HEK293T (cell line): ENCODE measurements around the gene ZBTB2.

ENCODE experiments used
- ARNT ChIP-seq: fragments of 450-650 bp; IDR thresholded peaks from 2 replicates; pipeline ENCODE4 v1.6.1; 2017; ENCODE audit warnings: mild to moderate bottlenecking
- BHLHE40 ChIP-seq: fragments of 450-650 bp; IDR thresholded peaks from 2 replicates; pipeline ENCODE4 v1.6.1; 2016; ENCODE audit warnings: mild to moderate bottlenecking, moderate library complexity, borderline replicate concordance
- FOXA1 ChIP-seq: fragments of 450-650 bp; IDR thresholded peaks from 2 replicates; pipeline ENCODE4 v1.6.1; 2016; ENCODE audit warnings: mild to moderate bottlenecking
- FOXM1 ChIP-seq: fragments of 450-650 bp; IDR thresholded peaks from 2 replicates; pipeline ENCODE4 v1.6.1; 2017; ENCODE audit warnings: mild to moderate bottlenecking, borderline replicate concordance
- HDGF ChIP-seq: fragments of 450-650 bp; IDR thresholded peaks from 2 replicates; pipeline ENCODE4 v1.6.1; 2017; ENCODE audit warnings: antibody characterized with exemption, borderline replicate concordance
- L3MBTL2 ChIP-seq: fragments of 450-650 bp; conservative IDR thresholded peaks from 2 replicates; pipeline ENCODE4 v1.6.1; 2016; ENCODE audit warnings: mild to moderate bottlenecking
- LEF1 ChIP-seq: fragments of 450-650 bp; IDR thresholded peaks from 2 replicates; pipeline ENCODE4 v1.6.1; 2017; ENCODE audit warnings: mild to moderate bottlenecking, borderline replicate concordance
- NFRKB ChIP-seq: fragments of 450-650 bp; IDR thresholded peaks from 2 replicates; pipeline ENCODE4 v1.6.1; 2016; ENCODE audit warnings: mild to moderate bottlenecking, moderate library complexity
- PKNOX1 ChIP-seq: fragments of 450-650 bp; IDR thresholded peaks from 2 replicates; pipeline ENCODE4 v1.6.1; 2016
- SP1 ChIP-seq: fragments of 450-650 bp; IDR thresholded peaks from 2 replicates; pipeline ENCODE4 v1.6.1; 2017
- SUZ12 ChIP-seq: fragments of 450-650 bp; IDR thresholded peaks from 2 replicates; pipeline ENCODE4 v1.6.1; 2016; ENCODE audit warnings: mild to moderate bottlenecking
- TARDBP ChIP-seq: fragments of 450-650 bp; IDR thresholded peaks from 2 replicates; pipeline ENCODE4 v1.6.1; 2016
- ZNF384 ChIP-seq: fragments of 450-650 bp; IDR thresholded peaks from 2 replicates; pipeline ENCODE4 v1.6.1; 2016

- no peak for TF ChIP-seq PKNOX1
- TF ChIP-seq ARNT, result no peak
- TF ChIP-seq FOXM1, result no peak
- TF ChIP-seq SP1, result no peak
- TF ChIP-seq FOXA1, result no peak
- no peak for TF ChIP-seq TARDBP
- TF ChIP-seq HDGF, result no peak
- TF ChIP-seq BHLHE40, result no peak
- no peak for TF ChIP-seq ZNF384
- TF ChIP-seq SUZ12, result no peak
- TF ChIP-seq NFRKB, result no peak
- no peak for TF ChIP-seq LEF1
- no peak for TF ChIP-seq L3MBTL2
These were observed 26.1 kb downstream of the ZBTB2 start for GRCh38 chr6:151365233-151365632.
